GM12874 (cell line): Measurements from ENCODE around the gene APOL4.

Experiments used
- CTCF ChIP-seq: IDR thresholded peaks from 2 replicates; pipeline ENCODE4 v1.5.1; 2011; ENCODE audit warnings: low read depth, mild to moderate bottlenecking, control low read depth, low read length, moderate library complexity; ENCODE audit not compliant: insufficient read depth

Gene APOL4

GRCh38 chr22:36208162-36208765 lies 6.7 kb upstream of the APOL4 start:
- TF ChIP-seq CTCF: no peak

GRCh38 chr22:36206255-36206654 lies 4.6 kb upstream of the APOL4 start:
- no peak for TF ChIP-seq CTCF

GRCh38 chr22:36204632-36205015 lies 3.0 kb upstream of the APOL4 start:
- no peak for TF ChIP-seq CTCF

GRCh38 chr22:36204001-36204631 lies 2.5 kb upstream of the APOL4 start:
- TF ChIP-seq CTCF: no peak

- TF ChIP-seq CTCF: no peak
Measured at GRCh38 chr22:36199001-36199551, 2.5 kb downstream of the APOL4 start.

GRCh38 chr22:36198536-36198935 lies 3.1 kb downstream of the APOL4 start:
- no peak for TF ChIP-seq CTCF

- no peak for TF ChIP-seq CTCF
Measured at GRCh38 chr22:36197514-36198146, 4.0 kb downstream of the APOL4 start.
